Endodermal cell (in vitro differentiated cells): ENCODE data around the gene ARHGAP26. TPM values are rescaled to one million over a fixed set of nuclear protein-coding genes. Genes with fewer than 3 reads are reported as not detected.

ENCODE experiments used
- DNase-seq: peaks from one replicate; pipeline ENCODE4 v3.0.0-alpha.2; 2017
- H3K27ac ChIP-seq: 2 replicates; pipeline ENCODE4 v1.5.1; 2013; ENCODE audit warnings: mild to moderate bottlenecking, low read depth, low read length, moderate library complexity
- H3K27me3 ChIP-seq: 2 replicates; pipeline ENCODE4 v1.6.1; 2013; ENCODE audit warnings: mild to moderate bottlenecking, low read length, moderate library complexity; ENCODE audit not compliant: insufficient read depth, control insufficient read depth, poor library complexity, severe bottlenecking
- H3K36me3 ChIP-seq: 2 replicates; pipeline ENCODE4 v1.7.0; 2013; ENCODE audit warnings: mild to moderate bottlenecking, low read length, moderate library complexity; ENCODE audit not compliant: control insufficient read depth, insufficient read depth
- H3K4me1 ChIP-seq: one replicate; pipeline ENCODE4 v1.7.0; 2013; ENCODE audit warnings: low read length; ENCODE audit not compliant: control insufficient read depth, insufficient read depth
- H3K4me3 ChIP-seq: 2 replicates; pipeline ENCODE4 v1.5.1; 2013; ENCODE audit warnings: mild to moderate bottlenecking, low read length, moderate library complexity
- H3K9ac ChIP-seq: 2 replicates; pipeline ENCODE4 v1.6.1; 2013; ENCODE audit warnings: mild to moderate bottlenecking, low read length, moderate library complexity; ENCODE audit not compliant: poor library complexity, severe bottlenecking; ENCODE audit errors: extremely low read depth
- H3K9me3 ChIP-seq: 2 replicates; pipeline ENCODE4 v1.6.1; 2013; ENCODE audit warnings: mild to moderate bottlenecking, low read length, moderate library complexity; ENCODE audit not compliant: control insufficient read depth
- H3K27ac Mint-ChIP-seq: 2 replicates; pipeline ENCODE4 v1.8.0; 2020; ENCODE audit warnings: mixed read lengths
- H3K27me3 Mint-ChIP-seq: 2 replicates; pipeline ENCODE4 v1.8.0; 2021; ENCODE audit warnings: mild to moderate bottlenecking, mixed read lengths; ENCODE audit not compliant: insufficient read depth
- H3K36me3 Mint-ChIP-seq: 2 replicates; pipeline ENCODE4 v1.8.0; 2020; ENCODE audit warnings: low read depth, mixed read lengths
- H3K4me1 Mint-ChIP-seq: 2 replicates; pipeline ENCODE4 v1.8.0; 2020; ENCODE audit warnings: mixed read lengths
- H3K4me3 Mint-ChIP-seq: 2 replicates; pipeline ENCODE4 v1.8.0; 2020; ENCODE audit warnings: mild to moderate bottlenecking, moderate library complexity, mixed read lengths
- H3K9me3 Mint-ChIP-seq: 2 replicates; pipeline ENCODE4 v1.8.0; 2020; ENCODE audit warnings: mild to moderate bottlenecking, mixed read lengths
- CTCF ChIP-seq: fragments of 200-600 bp; sonication (generic); conservative IDR thresholded peaks from 2 replicates; pipeline ENCODE4 v1.5.0; 2021; ENCODE audit warnings: antibody characterized with exemption, mild to moderate bottlenecking
- WGBS, 2 experiments: methylation state at CpG; one replicate each; pipeline versions ENCODE4 v1.1.5 to v1.1.7; 2013; ENCODE audit warnings: missing lambda C conversion rate in 2 of 2, mixed read lengths in 1 of 2; ENCODE audit not compliant: insufficient coverage in 1 of 2, insufficient read length in 1 of 2; 5-methylcytosine and 5-hydroxymethylcytosine counted together
- total RNA-seq, 2 donors: library from RNA; stranded (reverse); fragmentation: NEBNext Ultra II Directional in 1 of 2; extraction: Animal tissue kit (Norgen Biotek cat#: 25700) in 1 of 2; gene quantifications; 2 replicates in 1 of 2; 3 replicates in 1 of 2; pipeline ENCODE4 v1.2.1, GENCODE V29; 2021

Gene ARHGAP26
- total RNA-seq, 2 donors from 2014 or later = 49.2 to 60.5 TPM

GRCh38 chr5:143047091-143047490, 276.9 kb downstream of the ARHGAP26 start:
- Histone ChIP-seq H3K27ac (no peak overlapping the region), H3K27me3 (no peaks in the 10 kb centered on the region), H3K9ac (no peak overlapping the region), H3K9me3 (no peaks in the 10 kb centered on the region), H3K4me3 (no peak overlapping the region), H3K4me1 (peaks cover 2% of the 10 kb centered on the region), H3K36me3 (no peaks in the 10 kb centered on the region)
- no peak for DNase-seq
- no peaks in the 10 kb centered on the region for H3K9me3 Mint-ChIP-seq
- peaks cover 11% of the 10 kb centered on the region for H3K4me1 Mint-ChIP-seq
- no peaks in the 10 kb centered on the region for H3K27me3 Mint-ChIP-seq
- H3K27ac Mint-ChIP-seq = no peak overlapping the region
- no peak for TF ChIP-seq CTCF
- no peak overlapping the region for H3K4me3 Mint-ChIP-seq
- peaks cover 25% of the 10 kb centered on the region for H3K36me3 Mint-ChIP-seq
- 94 to 100% methylated on average over 1 of the region's 1 CpG for WGBS, 2 experiments

- H3K36me3 Mint-ChIP-seq = peaks cover 10% of the 10 kb centered on the region
- Histone ChIP-seq H3K27me3 (no peaks in the 10 kb centered on the region), H3K36me3 (no peaks in the 10 kb centered on the region), H3K9me3 (no peaks in the 10 kb centered on the region), H3K4me3 (no peak overlapping the region), H3K9ac (no peak overlapping the region), H3K4me1 (peaks cover 6% of the 10 kb centered on the region), H3K27ac (no peak overlapping the region)
- no peaks in the 10 kb centered on the region for H3K9me3 Mint-ChIP-seq
- WGBS, 2 experiments = 80 to 93% methylated on average over 1 to 4 of the region's 4 CpGs
- no peak overlapping the region for H3K4me3 Mint-ChIP-seq
- TF ChIP-seq CTCF = no peak
- no peak overlapping the region for H3K27ac Mint-ChIP-seq
- H3K4me1 Mint-ChIP-seq = peaks cover 20% of the 10 kb centered on the region
- no peak for DNase-seq
- no peaks in the 10 kb centered on the region for H3K27me3 Mint-ChIP-seq
Measured at GRCh38 chr5:143050183-143050582, 280.0 kb downstream of the ARHGAP26 start.

GRCh38 chr5:143051244-143052058, 281.3 kb downstream of the ARHGAP26 start:
- Mint-ChIP-seq H3K36me3 (peaks cover 9% of the 10 kb centered on the region), H3K4me3 (no peak overlapping the region), H3K27ac (no peak overlapping the region), H3K9me3 (no peaks in the 10 kb centered on the region), H3K27me3 (no peaks in the 10 kb centered on the region), H3K4me1 (peaks cover 28% of the 10 kb centered on the region)
- no peak overlapping the region for H3K4me3 ChIP-seq
- H3K36me3 ChIP-seq = no peaks in the 10 kb centered on the region
- no peak for TF ChIP-seq CTCF
- DNase-seq = no peak
- no peaks in the 10 kb centered on the region for H3K9me3 ChIP-seq
- H3K27ac ChIP-seq = no peak overlapping the region
- no peak overlapping the region for H3K9ac ChIP-seq
- H3K4me1 ChIP-seq = peaks cover 6% of the 10 kb centered on the region
- 73 to 89% methylated on average over 2 to 6 of the region's 7 CpGs for WGBS, 2 experiments
- no peaks in the 10 kb centered on the region for H3K27me3 ChIP-seq
